ENCODE data around the gene SELENOM.

The SELENOM gene

GRCh38 chr22:31122532-31123291, 15.3 kb upstream of the SELENOM start, which contains the start of gene INPP5J:
Gene INPP5J, plus strand, starts transcription at chr22:31122966. Its CDS starts 49 bp downstream, at chr22:31123015.
- Histone ChIP-seq H3K4me1 (ENCODE audit: low read depth, poor library complexity, severe bottlenecking) (no peaks in the 10 kb centered on the region), H3K36me3 (ENCODE audit: insufficient read depth) (no peaks in the 10 kb centered on the region), H3K4me3 (IDR thresholded peaks at IDR 0.05; ENCODE audit: insufficient read depth, low read depth, low read length) (no peak within 1 kb of the TSS), H3K27ac (no peak within 1 kb of the TSS), H3K27me3 (ENCODE audit: insufficient read depth, low read depth) (peaks cover 4% of the 10 kb centered on the region; the same call in 1 of the 2 replicates), H3K9ac (no peak within 1 kb of the TSS), H4K20me1 (ENCODE audit: insufficient read depth) (no peaks in the 10 kb centered on the region), H3K79me2 (ENCODE audit: insufficient read depth, low read depth) (no peaks in the 10 kb centered on the region), H3K4me2 (no peak within 1 kb of the TSS), H2AFZ (ENCODE audit: low read depth) (no peak within 1 kb of the TSS)
- TF ChIP-seq CTCF (conservative IDR thresholded peaks at IDR 0.05; ENCODE audit: low read depth, low read length), result no peak

GRCh38 chr22:31122196-31122531, 14.8 kb upstream of the SELENOM start:
- peaks cover 4% of the 10 kb centered on the region; the same call in 1 of the 2 replicates for H3K27me3 ChIP-seq (ENCODE audit: insufficient read depth, low read depth)
- no peak overlapping the region for H3K4me2 ChIP-seq
- H3K4me1 ChIP-seq (ENCODE audit: low read depth, poor library complexity, severe bottlenecking), result no peaks in the 10 kb centered on the region
- no peaks in the 10 kb centered on the region for H4K20me1 ChIP-seq (ENCODE audit: insufficient read depth)
- no peaks in the 10 kb centered on the region for H3K36me3 ChIP-seq (ENCODE audit: insufficient read depth)
- no peaks in the 10 kb centered on the region for H3K79me2 ChIP-seq (ENCODE audit: insufficient read depth, low read depth)
- TF ChIP-seq CTCF (conservative IDR thresholded peaks at IDR 0.05; ENCODE audit: low read depth, low read length), result no peak
- H3K9ac ChIP-seq, result no peak overlapping the region
- H2AFZ ChIP-seq (ENCODE audit: low read depth), result no peak overlapping the region
- no peak overlapping the region for H3K27ac ChIP-seq
- no peak overlapping the region for H3K4me3 ChIP-seq (IDR thresholded peaks at IDR 0.05; ENCODE audit: insufficient read depth, low read depth, low read length)

- Histone ChIP-seq H3K4me1 (ENCODE audit: low read depth, poor library complexity, severe bottlenecking) (no peaks in the 10 kb centered on the region), H3K9ac (no peak overlapping the region), H3K27ac (no peak overlapping the region), H3K36me3 (ENCODE audit: insufficient read depth) (no peaks in the 10 kb centered on the region), H3K79me2 (ENCODE audit: insufficient read depth, low read depth) (no peaks in the 10 kb centered on the region), H2AFZ (ENCODE audit: low read depth) (no peak overlapping the region), H4K20me1 (ENCODE audit: insufficient read depth) (no peaks in the 10 kb centered on the region), H3K4me3 (IDR thresholded peaks at IDR 0.05; ENCODE audit: insufficient read depth, low read depth, low read length) (no peak overlapping the region), H3K4me2 (no peak overlapping the region), H3K27me3 (ENCODE audit: insufficient read depth, low read depth) (peaks cover 4% of the 10 kb centered on the region; the same call in 1 of the 2 replicates)
- TF ChIP-seq CTCF (conservative IDR thresholded peaks at IDR 0.05; ENCODE audit: low read depth, low read length), result no peak
Observed at GRCh38 chr22:31121403-31121802, 14.0 kb upstream of the SELENOM start.

GRCh38 chr22:31120642-31121041, 13.3 kb upstream of the SELENOM start:
- Histone ChIP-seq H3K4me3 (IDR thresholded peaks at IDR 0.05; ENCODE audit: insufficient read depth, low read depth, low read length) (no peak overlapping the region), H3K4me2 (no peak overlapping the region), H2AFZ (ENCODE audit: low read depth) (no peak overlapping the region), H3K27me3 (ENCODE audit: insufficient read depth, low read depth) (peaks cover 4% of the 10 kb centered on the region; the same call in 1 of the 2 replicates), H3K27ac (no peak overlapping the region), H3K4me1 (ENCODE audit: low read depth, poor library complexity, severe bottlenecking) (no peaks in the 10 kb centered on the region), H3K9ac (no peak overlapping the region), H3K36me3 (ENCODE audit: insufficient read depth) (no peaks in the 10 kb centered on the region), H3K79me2 (ENCODE audit: insufficient read depth, low read depth) (no peaks in the 10 kb centered on the region), H4K20me1 (ENCODE audit: insufficient read depth) (no peaks in the 10 kb centered on the region)
- TF ChIP-seq CTCF (conservative IDR thresholded peaks at IDR 0.05; ENCODE audit: low read depth, low read length), result no peak
